Gastrocnemius medialis (tissue), 4 donors: ENCODE results near the gene TNFSF12. TPM values are rescaled to one million over a fixed set of nuclear protein-coding genes. Genes with fewer than 3 reads are reported as not detected.

Source experiments
- ATAC-seq, 2 donors: fragments of 150-250 bp; one replicate each; pipeline ENCODE4 v1.9.1; 2016
- DNase-seq, 2 donors: peaks; one replicate each; pipeline ENCODE4 v3.0.0-alpha.2; 2019
- H3K27ac ChIP-seq, 4 donors: fragments of 200-600 bp; sonication (generic); 1 replicate in 1 of 4; 2 replicates in 3 of 4; pipeline ENCODE4 v1.5.1; 2016 to 2018; ENCODE audit warnings: mild to moderate bottlenecking in 2 of 4, moderate library complexity in 1 of 4
- H3K27me3 ChIP-seq, 3 donors: fragments of 200-600 bp; sonication (generic) in 2 of 3; 1 replicate in 1 of 3; 2 replicates in 2 of 3; pipeline versions ENCODE4 v1.5.1 to v1.6.0; 2016 to 2019; ENCODE audit warnings: mild to moderate bottlenecking in 1 of 3, moderate library complexity in 1 of 3
- H3K36me3 ChIP-seq, 2 donors: fragments of 200-600 bp; sonication (generic) in 1 of 2; one replicate each; pipeline ENCODE4 v1.5.1; 2017 to 2018
- H3K4me1 ChIP-seq, 2 donors: fragments of 200-600 bp; sonication (generic) in 1 of 2; one replicate each; pipeline ENCODE4 v1.5.1; 2016 to 2017; ENCODE audit warnings: mild to moderate bottlenecking in 2 of 2
- H3K4me3 ChIP-seq, 4 donors: fragments of 200-600 bp; sonication (generic) in 3 of 4; 1 replicate in 1 of 4; 2 replicates in 3 of 4; pipeline ENCODE4 v1.5.1; 2016 to 2019; ENCODE audit warnings: mild to moderate bottlenecking in 2 of 4
- H3K9me3 ChIP-seq, 3 donors: fragments of 200-600 bp; sonication (generic) in 2 of 3; 1 replicate in 1 of 3; 2 replicates in 2 of 3; pipeline ENCODE4 v1.5.1; 2016 to 2019
- POLR2A ChIP-seq, 2 donors: fragments of 450-650 bp; IDR thresholded peaks; one replicate each; pipeline ENCODE4 v1.6.1; 2017; ENCODE audit warnings: antibody characterized with exemption in 2 of 2, mild to moderate bottlenecking in 2 of 2, moderate library complexity in 2 of 2
- in situ Hi-C, 4 donors: fragments of 200-750 bp; cut with MboI; loops; one replicate each; pipeline versions ENCODE4 v1.15.0 to v1.8.0; 2017; ENCODE audit warnings: low sequenced_read_pairs in 4 of 4
- intact Hi-C: fragments of 100-400 bp; cut with DNase I; formaldehyde crosslinking; loops from one replicate; pipeline ENCODE4 v1.15.1; 2023; ENCODE audit warnings: low total_unique reads
- total RNA-seq, 4 donors: library from RNA; depleted of rRNA; stranded (reverse); fragments of >200 nt; gene quantifications; one replicate each; pipeline versions ENCODE4 v1.1.0 to v1.2.3, GENCODE V29; 2016
- TF ChIP-seq, protein P1 (sequence below), 5 experiments: fragments of 450-650 bp in 3 of 5; fragments of 200-600 bp in 2 of 5; sonication (generic) in 2 of 5; IDR thresholded peaks in 4 of 5; conservative IDR thresholded peaks in 1 of 5; 1 replicate in 4 of 5; 2 replicates in 1 of 5; pipeline ENCODE4 v1.5.1; 2016 to 2019; ENCODE audit warnings: antibody characterized with exemption in 5 of 5, mild to moderate bottlenecking in 3 of 5, moderate library complexity in 3 of 5

TNFSF12 gene
- total RNA-seq, 4 donors from 2014 or later = 7.9 to 26.1 (median 16.9) TPM

- intact Hi-C loops = no loop called here
- H3K4me3 ChIP-seq = peak overlapping the region in 2 of 4 donors; percentile 49 to 95
Measured at GRCh38 chr17:7557147-7557764, 8.4 kb downstream of the TNFSF12 start.

GRCh38 chr17:7557775-7558543, 9.1 kb downstream of the TNFSF12 start:
- in situ Hi-C loops (loop anchor here in 1 of 4 donors (10.0 to 25.0 kb wide), 2 partner anchors 53 to 121 kb away; partner anchors contain the start of genes CHRNB1, FGF11, SPEM2 and SPEM3), intact Hi-C loops (no loop called here)
- H3K36me3 ChIP-seq = peaks cover 0 to 1% of the 10 kb centered on the region in 2 donors
- H3K4me1 ChIP-seq = peaks cover 42 to 46% of the 10 kb centered on the region in 2 donors
- TF ChIP-seq, protein P1, sequence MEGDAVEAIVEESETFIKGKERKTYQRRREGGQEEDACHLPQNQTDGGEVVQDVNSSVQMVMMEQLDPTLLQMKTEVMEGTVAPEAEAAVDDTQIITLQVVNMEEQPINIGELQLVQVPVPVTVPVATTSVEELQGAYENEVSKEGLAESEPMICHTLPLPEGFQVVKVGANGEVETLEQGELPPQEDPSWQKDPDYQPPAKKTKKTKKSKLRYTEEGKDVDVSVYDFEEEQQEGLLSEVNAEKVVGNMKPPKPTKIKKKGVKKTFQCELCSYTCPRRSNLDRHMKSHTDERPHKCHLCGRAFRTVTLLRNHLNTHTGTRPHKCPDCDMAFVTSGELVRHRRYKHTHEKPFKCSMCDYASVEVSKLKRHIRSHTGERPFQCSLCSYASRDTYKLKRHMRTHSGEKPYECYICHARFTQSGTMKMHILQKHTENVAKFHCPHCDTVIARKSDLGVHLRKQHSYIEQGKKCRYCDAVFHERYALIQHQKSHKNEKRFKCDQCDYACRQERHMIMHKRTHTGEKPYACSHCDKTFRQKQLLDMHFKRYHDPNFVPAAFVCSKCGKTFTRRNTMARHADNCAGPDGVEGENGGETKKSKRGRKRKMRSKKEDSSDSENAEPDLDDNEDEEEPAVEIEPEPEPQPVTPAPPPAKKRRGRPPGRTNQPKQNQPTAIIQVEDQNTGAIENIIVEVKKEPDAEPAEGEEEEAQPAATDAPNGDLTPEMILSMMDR (IDR thresholded peaks at IDR 0.05 in 4 of 5, conservative IDR thresholded peaks at IDR 0.05 in 1 of 5) = no peak
- TF ChIP-seq POLR2A (IDR thresholded peaks at IDR 0.05) = peak; percentile 36 to 49
- H3K27me3 ChIP-seq = no peaks in the 10 kb centered on the region
- DNase-seq (peak; percentile 70 to 80), ATAC-seq (peak; percentile 38 to 46)
- peak overlapping the region; percentile 46 to 95 (median 48) for H3K4me3 ChIP-seq
- peak overlapping the region; percentile 93 to 96 (median 96) for H3K27ac ChIP-seq
- H3K9me3 ChIP-seq = no peaks in the 10 kb centered on the region

More at GRCh38 chr17:7557147-7557764, 8.4 kb downstream of the TNFSF12 start:
- Histone ChIP-seq H3K27me3 (no peaks in the 10 kb centered on the region), H3K4me1 (peaks cover 35 to 39% of the 10 kb centered on the region in 2 donors), H3K9me3 (no peaks in the 10 kb centered on the region), H3K27ac (peak overlapping the region; percentile 93 to 96 (median 96)), H3K36me3 (no peaks in the 10 kb centered on the region)
- TF ChIP-seq POLR2A (IDR thresholded peaks at IDR 0.05) = no peak
- TF ChIP-seq, protein P1 (IDR thresholded peaks at IDR 0.05 in 4 of 5, conservative IDR thresholded peaks at IDR 0.05 in 1 of 5) = no peak
- ATAC-seq (no peak), DNase-seq (no peak)
- in situ Hi-C loops = loop anchor here in 1 of 4 donors (10.0 to 25.0 kb wide), 2 partner anchors 52 to 120 kb away; partner anchors contain the start of genes CHRNB1, FGF11, SPEM2 and SPEM3

DNA sequence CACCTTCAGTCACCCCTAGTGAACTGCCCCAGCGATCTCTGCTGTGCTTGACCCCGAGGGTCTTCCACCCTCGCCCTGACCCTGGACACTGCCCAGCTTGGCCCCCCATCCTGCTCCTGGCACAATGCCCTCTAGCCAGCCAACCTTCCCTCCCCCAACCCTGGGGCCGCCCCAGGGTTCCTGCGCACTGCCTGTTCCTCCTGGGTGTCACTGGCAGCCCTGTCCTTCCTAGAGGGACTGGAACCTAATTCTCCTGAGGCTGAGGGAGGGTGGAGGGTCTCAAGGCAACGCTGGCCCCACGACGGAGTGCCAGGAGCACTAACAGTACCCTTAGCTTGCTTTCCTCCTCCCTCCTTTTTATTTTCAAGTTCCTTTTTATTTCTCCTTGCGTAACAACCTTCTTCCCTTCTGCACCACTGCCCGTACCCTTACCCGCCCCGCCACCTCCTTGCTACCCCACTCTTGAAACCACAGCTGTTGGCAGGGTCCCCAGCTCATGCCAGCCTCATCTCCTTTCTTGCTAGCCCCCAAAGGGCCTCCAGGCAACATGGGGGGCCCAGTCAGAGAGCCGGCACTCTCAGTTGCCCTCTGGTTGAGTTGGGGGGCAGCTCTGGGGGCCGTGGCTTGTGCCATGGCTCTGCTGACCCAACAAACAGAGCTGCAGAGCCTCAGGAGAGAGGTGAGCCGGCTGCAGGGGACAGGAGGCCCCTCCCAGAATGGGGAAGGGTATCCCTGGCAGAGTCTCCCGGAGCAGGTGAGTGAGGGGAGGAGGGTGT, 9.9 kb downstream of the TNFSF12 start, which contains the start of gene TNFSF13:
TSS of gene TNFSF13 (plus strand) at position 207 of the 776 bp plus-strand sequence. CDS start at position 497, 290 bp downstream.
- Histone ChIP-seq H3K9me3 (no peaks in the 10 kb centered on the region), H3K4me3 (peak within 1 kb of the TSS; percentile 46 to 95 (median 48)), H3K36me3 (peaks cover 0 to 9% of the 10 kb centered on the region in 2 donors), H3K27ac (peak within 1 kb of the TSS; percentile 93 to 96 (median 96)), H3K27me3 (no peaks in the 10 kb centered on the region), H3K4me1 (peaks cover 44 to 54% of the 10 kb centered on the region in 2 donors)
- intact Hi-C loops (no loop called here), in situ Hi-C loops (loop anchor here in 1 of 4 donors (10.0 to 25.0 kb wide), 2 partner anchors 54 to 121 kb away; partner anchors contain the start of genes CHRNB1, FGF11, SPEM2 and SPEM3)
- no peak for DNase-seq
- ATAC-seq = no peak
- TF ChIP-seq, protein P1 (IDR thresholded peaks at IDR 0.05 in 4 of 5, conservative IDR thresholded peaks at IDR 0.05 in 1 of 5) = no peak
- TF ChIP-seq POLR2A (IDR thresholded peaks at IDR 0.05) = no peak
